HG03066 (cell line): Measurements from ENCODE around the gene AGMO.

Experiments
- ATAC-seq: cut with Tn5 transposase; IDR thresholded peaks from one replicate; pipeline ENCODE4 v1.9.1; 2021; ENCODE audit warnings: low read depth; ENCODE audit not compliant: unreplicated experiment

AGMO gene

DNA sequence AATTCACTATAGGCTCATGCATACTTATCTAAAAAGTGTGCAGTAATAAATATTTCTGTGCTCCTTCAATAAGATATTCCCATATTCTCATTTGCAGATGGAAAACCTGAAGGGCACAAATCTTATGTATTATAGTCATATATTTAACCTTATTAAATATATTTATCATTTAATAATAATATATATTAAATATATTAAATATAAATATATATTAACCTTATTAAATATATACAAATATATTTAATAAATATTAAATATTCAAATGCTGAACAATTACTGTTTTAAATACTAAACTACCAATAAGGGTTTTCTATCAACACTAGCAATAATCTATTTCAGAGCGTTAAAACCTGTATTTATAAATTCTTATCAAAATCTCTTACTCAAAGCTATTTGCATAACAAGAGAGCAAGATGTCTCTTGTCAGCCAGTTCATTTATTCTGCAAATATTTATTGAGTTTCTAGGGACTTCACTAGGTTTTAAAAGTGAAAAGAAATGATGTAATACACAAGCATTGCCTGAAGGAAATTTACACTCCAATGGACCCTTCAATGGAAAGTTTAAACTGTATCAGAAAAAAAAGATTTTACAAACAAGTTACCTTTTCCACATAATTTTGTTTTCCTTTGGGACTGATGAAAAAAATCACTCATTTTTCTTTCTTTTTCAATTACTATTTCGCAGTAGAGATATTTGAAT lies 159.2 kb downstream of the AGMO start:
- no peak for ATAC-seq

DNA sequence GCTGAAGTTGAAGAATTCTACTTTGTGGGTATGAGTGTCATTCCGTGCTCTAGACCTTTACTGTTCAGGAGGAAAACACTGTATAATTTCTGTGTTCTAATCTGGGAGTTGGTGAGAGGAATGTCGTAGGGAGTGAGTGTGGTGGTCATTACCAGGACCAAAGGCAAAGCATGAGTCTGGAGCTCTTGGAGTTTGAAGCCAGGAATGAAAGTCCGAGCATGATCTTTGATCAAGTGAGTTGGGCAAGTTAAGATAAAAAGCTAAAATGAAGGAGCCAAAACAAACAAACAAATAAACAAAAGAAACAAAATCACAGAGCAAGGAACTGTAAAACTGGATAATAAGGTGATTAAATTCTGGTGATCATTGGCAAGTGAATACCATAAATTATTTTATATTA lies 161.4 kb downstream of the AGMO start:
- ATAC-seq, result no peak

DNA sequence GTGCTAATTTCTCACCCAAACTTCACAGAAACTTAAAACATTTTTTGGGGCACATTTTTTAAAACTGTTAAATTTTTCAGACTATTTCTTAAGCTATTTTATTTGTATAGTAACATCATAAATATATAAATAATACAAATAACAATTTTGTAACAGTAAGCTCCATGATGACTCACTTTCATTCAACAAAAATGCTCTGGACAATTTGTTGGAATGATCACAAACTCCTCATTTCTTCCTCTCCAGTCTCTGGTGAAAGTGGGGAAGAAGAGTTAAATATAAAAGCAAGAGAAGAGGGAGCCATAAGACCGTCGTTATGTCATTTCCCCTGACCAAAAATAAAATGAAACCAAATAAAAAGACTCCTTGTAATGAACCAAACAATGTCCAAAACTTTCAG lies 162.4 kb downstream of the AGMO start:
- ATAC-seq, result no peak

DNA sequence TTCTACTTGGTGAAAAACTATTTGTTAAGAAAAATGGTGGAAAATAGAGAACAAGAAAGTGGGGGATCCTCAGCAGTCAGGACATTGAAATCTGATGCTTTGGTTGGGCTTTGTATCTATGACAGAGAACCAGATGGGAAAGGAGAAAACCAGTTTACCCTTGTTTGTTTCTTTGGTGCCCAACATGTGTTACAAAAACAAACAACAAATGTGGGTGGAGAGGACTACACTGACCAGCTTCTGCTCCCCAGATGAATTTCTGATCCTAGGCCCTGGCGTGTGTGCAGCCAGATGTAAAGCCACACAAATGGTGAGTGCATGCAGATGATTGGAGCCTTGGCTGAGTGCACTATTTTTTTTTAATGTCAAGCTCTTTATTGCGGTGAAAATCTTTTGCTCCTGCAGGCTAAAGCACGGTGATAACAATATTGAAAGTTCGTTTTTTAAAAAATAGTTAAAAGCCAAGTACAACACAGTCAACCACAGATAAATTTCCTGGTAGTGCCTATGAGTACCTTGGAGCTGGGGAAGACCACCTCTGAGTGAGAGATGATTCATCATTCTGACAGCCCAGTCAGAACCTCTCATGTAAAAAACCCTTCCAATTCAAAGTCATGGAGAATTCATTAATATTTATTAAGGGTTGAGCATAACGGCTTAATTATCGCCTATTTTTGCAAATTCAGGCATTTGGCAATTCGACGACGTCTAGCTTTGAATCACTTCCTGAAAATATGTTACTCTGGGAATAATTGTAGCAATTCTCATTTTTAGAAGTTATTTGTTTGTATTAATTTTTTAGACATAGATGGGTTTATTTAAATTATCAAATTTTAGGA lies 163.7 kb downstream of the AGMO start:
- no peak for ATAC-seq

DNA sequence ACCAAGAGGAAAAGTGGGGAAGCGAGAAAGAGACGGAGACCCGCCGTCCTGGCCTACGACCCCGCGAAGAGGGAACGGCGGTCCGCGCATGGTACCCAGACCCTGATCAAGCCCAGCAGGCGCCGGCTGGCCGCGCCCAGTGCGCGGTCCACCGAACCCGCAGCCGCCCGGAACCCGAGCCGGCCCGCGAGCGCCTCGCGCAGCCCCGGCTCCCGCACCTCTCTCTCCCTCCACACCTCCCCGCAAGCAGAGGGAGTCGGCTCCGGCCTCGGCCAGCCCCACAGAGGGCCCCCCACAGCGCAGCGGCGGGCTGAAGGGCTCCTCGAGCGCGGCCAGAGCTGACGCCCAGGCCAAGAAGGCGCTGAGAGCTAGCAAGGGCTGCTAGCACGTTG lies 164.7 kb downstream of the AGMO start:
- no peak for ATAC-seq

DNA sequence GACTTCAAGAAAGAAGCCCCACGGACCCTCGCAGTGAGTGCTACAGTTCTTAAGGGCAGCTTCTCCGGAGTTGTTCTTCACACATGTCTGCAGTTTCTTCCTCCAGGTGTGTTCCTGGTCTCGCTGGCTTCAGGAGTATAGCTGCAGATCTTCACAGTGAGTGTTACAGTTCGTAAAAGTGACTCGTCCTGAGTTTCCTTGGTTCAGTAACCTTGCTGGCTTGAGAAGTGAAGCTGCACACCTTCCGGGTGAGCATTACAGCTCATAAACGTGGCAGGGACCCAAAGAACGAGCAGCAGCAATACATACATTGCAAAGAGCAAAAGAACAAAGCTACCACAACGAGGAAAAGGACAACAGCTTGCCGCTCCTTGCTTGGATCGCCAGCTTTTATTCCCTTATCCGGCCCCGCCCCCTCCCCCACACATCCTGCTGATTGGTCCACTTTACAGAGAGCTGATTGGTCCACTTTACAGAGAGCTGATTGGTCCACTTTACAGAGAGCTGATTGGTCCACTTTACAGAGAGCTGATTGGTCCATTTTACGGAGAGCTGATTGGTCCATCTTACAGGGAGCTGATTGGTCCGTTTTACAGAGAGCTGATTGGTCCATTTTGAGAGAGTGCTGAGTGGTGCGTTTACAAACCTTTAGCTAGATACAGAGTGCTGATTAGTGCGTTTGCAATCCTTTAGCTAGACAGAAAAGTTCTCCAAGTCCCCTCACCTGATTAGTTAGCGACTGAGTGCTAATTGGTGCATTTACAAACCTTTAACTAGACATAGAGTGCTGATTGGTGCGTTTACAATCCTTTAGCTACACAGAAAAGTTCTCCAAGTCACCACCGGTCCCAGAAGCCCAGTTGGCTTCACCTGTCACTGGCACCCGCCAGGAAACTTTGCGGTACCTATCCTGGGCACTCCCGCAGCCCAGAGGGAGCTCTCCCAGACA lies 165.3 kb downstream of the AGMO start:
- ATAC-seq, result no peak

DNA sequence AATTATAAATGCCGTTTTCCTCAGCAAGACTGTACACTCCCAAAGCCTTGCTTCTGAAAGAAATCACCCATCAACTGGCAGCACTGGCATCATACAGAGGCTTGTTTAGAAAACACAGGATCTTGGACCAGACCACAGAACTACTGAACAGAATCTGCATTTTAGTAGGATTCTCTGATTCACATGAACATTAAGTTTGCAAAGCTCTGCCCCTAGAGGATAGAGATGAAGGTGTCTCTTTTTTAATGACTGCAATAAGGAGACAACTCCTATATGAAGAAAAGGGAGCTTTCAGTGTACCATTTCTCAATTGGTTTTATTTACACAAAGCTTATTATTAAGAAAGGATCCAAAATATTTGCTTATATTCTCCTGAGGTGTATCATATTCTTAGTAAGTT lies 172.7 kb downstream of the AGMO start:
- ATAC-seq, result no peak

DNA sequence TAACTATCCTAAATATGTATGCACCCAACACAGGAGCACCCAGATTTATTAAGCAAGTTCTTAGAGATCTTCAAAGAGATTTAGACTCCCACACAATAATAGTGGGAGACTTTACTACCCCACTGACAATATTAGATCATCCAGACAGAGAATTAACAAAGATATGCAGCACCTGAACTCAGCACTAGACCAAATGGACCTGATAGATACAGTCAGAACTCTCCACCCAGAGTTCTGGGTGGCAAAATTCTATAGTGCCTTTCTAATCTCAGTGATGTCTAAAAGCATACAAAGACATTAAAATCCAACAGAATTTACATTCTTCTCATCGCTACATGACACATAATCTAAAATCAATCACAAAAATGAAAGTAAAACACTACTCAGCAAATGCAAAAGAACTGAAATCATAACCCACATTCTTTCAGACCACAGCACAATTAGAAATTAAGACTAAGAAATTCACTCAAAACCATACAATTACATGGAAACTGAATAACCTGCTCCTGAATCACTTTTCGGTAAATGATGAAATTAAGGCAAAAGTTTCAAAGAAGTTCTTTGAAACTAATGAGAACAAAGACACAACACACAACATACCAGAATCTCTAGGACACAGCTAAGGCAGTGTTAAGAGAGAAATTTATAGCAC lies 183.2 kb downstream of the AGMO start:
- ATAC-seq, result no peak

DNA sequence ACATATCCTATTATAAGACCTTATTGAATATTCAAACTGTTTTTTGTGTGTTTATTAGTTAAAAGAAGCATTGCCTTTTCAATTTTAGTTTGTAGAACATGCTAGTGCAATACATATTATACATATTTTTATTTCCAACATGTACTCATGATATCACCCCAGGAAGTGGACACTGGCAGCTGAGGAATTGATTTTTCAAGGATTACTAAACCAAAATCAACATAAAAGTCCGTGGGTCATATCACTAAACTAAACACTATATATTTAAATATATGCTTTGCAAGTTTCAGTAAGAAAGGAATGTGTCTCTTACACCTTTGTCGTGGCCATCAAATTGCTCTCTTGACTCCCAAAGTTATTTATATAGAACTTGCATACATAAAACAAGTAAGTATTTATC lies 185.2 kb downstream of the AGMO start:
- no peak for ATAC-seq

DNA sequence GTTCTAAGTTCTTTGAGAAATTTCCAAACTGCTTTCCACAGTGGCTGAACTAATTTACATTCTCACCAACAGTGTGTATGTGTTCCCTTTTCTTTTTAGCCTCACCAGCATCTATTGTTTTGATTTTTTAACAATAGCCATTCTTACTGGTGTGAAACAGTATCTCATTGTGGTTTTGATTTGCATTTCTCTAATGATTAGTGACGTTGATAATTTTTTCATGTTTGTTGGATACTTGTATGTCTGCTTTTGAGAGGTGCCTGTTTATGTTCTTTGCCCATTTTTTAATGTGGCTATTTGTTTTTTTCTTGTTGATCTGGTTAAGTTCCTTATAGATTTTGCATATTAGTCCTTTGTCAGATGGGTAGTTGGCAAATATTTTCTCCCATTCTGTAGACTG lies 191.4 kb downstream of the AGMO start:
- ATAC-seq, result no peak

DNA sequence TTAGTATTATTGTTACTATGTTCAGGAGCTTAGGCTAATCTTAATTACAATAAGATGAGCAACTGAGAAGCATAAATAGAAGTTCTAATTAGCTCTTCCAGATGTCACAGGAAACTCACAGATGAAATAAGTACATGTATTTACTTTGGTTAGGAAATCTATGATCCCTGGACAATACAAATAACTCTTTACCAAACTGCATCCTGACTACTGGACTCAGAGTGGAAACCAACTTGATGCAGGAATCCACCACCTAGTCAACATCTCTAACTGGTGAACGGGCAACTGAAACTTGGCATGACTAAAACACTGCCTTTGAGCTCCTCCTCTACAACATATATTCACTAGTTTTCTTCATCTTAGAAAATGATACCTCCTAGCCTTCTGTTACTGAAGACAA lies 193.2 kb downstream of the AGMO start:
- no peak for ATAC-seq

DNA sequence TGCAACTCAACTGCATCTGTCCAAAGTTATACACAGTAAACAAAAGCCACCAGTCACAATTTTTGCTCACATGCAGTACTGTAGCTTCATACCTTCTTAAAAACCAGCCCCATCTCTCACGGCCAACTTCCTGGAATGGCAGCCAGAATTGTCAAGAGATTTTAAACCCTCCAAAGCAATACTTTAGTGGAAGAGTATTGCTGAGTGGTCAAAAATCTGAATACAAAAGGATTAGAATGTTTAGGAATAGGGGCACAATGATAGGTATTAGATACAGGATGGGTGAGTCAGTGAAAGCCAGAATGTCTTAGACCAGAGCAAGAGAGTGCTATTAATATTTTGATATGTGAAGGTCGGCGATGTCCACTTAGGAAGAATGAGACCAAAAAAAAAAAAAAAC lies 193.9 kb downstream of the AGMO start:
- ATAC-seq, result no peak

DNA sequence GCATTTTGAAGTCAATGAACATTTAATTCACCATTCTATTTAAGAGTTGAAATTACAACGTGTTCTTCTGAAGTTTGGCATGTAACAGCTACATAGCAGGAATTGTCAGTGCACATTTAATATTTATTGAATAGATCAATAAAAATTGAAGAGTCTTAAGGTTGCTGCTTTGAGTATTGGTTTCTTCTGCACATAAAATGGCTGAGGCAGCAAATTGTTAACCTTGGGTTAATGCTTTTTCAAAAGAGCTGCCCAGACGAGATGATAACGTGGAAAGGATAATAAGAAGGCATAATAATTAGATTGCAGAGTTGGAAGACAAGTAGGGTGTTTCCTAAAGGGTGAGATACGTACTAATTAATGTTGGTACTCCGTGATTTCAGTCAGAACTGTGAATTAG lies 203.7 kb downstream of the AGMO start:
- ATAC-seq, result no peak

DNA sequence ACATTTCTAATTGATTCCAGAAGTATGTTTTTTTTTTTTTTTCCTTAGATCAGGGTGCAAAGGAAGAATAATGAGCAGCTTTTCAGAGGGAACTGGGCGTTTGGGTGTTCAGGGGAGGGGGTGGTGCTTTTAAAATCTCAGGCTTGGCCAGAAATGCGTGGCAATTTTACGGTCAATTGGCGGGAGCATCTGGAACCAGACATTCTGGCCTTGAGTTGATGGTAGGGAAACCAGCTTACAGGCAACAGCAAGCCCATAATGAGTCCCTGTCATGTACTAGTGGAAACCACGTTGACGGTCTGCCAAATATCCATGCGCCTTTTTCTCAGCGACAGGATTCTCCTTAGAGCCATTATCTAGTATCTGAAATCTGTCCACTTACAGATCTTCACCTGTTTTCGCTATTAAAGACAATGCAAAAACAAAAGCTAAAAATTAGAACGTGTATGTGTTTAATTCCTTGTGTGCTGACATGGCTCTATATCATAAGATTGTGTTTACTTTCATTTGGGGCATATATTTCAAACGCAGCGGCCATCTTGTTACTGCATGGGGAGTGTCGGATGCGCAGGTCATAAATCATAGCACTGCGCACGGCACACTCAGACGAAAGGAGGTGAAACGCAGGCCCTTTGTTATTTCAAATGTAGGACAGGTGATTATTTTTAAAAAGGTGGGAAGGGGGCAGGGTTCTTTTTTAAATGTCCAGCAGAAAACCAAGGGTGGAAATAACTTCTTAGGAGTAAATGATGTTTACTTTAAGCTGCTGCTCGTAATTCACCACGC lies 209.2 kb downstream of the AGMO start:
- no peak for ATAC-seq

DNA sequence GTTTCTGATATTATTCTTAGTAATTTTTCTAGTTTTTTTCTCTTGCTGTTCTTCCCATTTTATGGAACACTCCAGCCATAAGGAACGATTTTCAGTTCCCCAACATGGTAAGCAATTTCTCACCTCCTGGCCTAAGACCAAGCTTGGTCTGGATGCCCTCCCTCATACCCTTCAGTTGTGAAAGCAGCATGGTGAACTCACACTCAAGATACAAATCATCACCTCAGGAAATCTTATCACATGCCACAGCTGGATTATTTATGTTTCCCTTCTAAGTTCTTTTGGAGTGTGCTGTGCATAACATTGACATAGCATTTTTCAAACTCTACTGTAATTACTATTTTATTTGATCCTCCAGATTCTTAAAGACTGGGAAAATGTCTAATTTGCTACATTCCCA lies 216.6 kb downstream of the AGMO start:
- ATAC-seq, result no peak

DNA sequence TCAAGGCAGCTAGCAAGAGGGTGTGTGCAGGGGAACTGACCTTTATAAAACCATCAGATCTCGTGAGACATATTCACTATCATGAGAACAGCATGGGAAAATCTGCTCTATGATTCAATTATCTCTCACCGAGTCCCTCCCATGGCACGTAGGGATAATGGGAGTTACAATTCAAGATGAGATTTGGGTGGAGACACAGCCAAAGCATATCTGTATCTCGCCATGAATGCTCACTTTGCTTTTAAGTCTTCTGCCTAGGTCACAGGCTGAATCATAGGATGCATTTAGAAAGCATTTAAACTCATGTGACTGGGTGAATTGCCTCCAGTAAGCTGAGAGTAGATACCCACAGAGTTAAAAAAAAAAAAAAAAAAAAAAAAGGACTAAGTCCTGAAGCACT lies 220.0 kb downstream of the AGMO start:
- ATAC-seq, result no peak

DNA sequence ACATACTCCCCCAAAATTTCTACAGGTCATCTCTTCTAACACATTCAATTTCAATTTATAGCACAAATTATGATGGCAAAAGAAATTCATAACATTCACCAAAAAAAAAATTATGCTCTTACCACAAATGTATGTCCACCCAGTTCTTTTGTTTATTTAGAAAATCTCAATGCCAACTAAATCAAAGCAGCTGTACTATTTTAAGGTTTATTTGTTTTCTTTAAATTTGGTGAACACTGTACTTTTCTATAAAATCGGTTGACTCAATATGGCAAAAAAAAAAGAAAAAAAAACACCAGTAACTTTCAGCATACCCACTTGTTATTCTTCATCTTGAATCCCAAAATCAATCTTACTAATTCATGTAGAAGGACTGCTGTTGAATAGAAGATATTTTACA lies 225.7 kb downstream of the AGMO start:
- no peak for ATAC-seq

DNA sequence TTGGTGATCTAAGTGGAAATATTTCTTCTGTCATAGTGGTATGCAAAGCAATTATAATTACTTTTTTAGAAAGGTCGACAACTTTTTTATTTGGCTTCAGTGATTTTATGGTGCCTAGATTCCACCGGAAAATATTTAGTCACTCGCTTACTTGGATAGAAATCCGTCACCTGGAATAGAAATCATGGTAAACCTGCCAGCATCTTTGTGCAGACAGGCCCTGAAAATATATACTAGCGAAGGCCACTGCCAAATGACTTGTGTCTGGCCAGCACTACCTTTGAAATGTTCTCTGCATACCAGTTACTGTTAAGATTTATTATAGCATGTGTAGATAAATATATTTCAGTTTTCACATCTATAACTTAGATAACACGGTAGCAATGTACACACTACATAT lies 226.4 kb downstream of the AGMO start:
- ATAC-seq, result no peak

DNA sequence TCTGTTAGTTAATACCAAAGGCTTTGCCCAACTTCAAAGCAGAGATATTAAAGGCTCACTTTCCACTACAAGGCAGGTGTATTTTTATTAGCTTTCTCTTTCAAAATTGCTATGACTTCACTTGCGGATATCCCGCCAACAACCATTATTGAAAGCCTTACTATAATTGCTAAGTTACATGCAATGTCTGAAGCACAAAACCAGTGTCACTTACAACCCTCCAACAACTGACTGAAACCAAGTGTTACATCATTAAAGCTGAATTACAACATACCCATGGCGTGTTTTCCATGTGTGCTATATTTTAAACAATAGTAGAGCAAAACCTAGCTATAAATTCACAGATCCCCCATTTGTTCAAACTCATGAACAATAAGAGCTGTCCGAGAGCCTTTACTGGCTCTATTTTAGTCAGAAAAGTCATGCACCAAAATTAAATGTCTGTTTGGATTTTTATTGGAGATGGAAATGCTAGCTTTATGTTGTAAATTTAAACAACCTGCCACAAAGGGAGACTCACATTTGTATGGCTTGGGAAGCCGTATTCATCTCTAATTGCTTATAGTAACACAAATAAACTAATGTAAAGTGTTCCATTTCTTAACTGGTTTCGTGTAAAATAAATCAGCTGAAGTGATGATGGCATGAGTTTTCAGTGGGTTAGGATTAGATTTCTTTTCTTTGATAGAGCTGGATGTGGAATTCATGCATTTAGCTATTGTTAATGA lies 227.1 kb downstream of the AGMO start:
- no peak for ATAC-seq
